H9 (cell line): ENCODE results near the gene PLA2G15. TPM values are rescaled to one million over a fixed set of nuclear protein-coding genes. Genes with fewer than 3 reads are reported as not detected.
A peak's percentile ranks its signal among the peaks of the same experiment; 100 is the strongest.

Source experiments
- DNase-seq: peaks from one replicate; pipeline ENCODE4 v3.0.0-alpha.2; 2017
- H2AFZ ChIP-seq: one replicate; pipeline ENCODE4 v1.6.1; 2013; ENCODE audit warnings: mild to moderate bottlenecking, low read length, control low read depth, moderate library complexity
- H2AK5ac ChIP-seq: 2 replicates; pipeline ENCODE4 v1.6.1; 2013; ENCODE audit warnings: low read length, control low read depth, mixed read lengths; ENCODE audit not compliant: insufficient read length
- H2BK120ac ChIP-seq: one replicate; pipeline ENCODE4 v1.6.1; 2013; ENCODE audit warnings: low read depth, mild to moderate bottlenecking, low read length, control low read depth, inconsistent platforms; ENCODE audit not compliant: poor library complexity, severe bottlenecking
- H2BK12ac ChIP-seq: 2 replicates; pipeline ENCODE4 v1.6.1; 2013; ENCODE audit warnings: low read length, control low read depth, mixed read lengths, low read depth; ENCODE audit not compliant: insufficient read length
- H2BK15ac ChIP-seq: 2 replicates; pipeline ENCODE4 v1.6.1; 2013; ENCODE audit warnings: low read depth, low read length, control low read depth
- H2BK20ac ChIP-seq: one replicate; pipeline ENCODE4 v1.6.1; 2013; ENCODE audit warnings: low read depth, mild to moderate bottlenecking, low read length, control low read depth, inconsistent platforms; ENCODE audit not compliant: poor library complexity, severe bottlenecking
- H2BK5ac ChIP-seq: 2 replicates; pipeline ENCODE4 v1.6.1; 2013; ENCODE audit warnings: low read length, control low read depth, mixed read lengths; ENCODE audit not compliant: insufficient read length
- H3K14ac ChIP-seq: 2 replicates; pipeline ENCODE4 v1.6.1; 2013; ENCODE audit warnings: low read length, control low read depth; ENCODE audit not compliant: insufficient read depth
- H3K18ac ChIP-seq: 2 replicates; pipeline ENCODE4 v1.6.1; 2013; ENCODE audit warnings: low read depth, mild to moderate bottlenecking, mixed read lengths, low read length, control low read depth; ENCODE audit not compliant: insufficient read length
- H3K23ac ChIP-seq: 2 replicates; pipeline ENCODE4 v1.6.1; 2013; ENCODE audit warnings: low read length, control low read depth, mixed read lengths, low read depth; ENCODE audit not compliant: insufficient read length
- H3K23me2 ChIP-seq: 2 replicates; pipeline ENCODE4 v1.6.1; 2013; ENCODE audit warnings: low read depth, mild to moderate bottlenecking, mixed read lengths, low read length, control low read depth; ENCODE audit not compliant: insufficient read length, poor library complexity, severe bottlenecking
- H3K27ac ChIP-seq: 2 replicates; pipeline ENCODE4 v1.5.1; 2013; ENCODE audit warnings: low read length, control low read depth, mixed read lengths, low read depth; ENCODE audit not compliant: insufficient read length
- H3K27me3 ChIP-seq: 2 replicates; pipeline ENCODE4 v1.6.1; 2013; ENCODE audit warnings: low read length, control low read depth, inconsistent platforms; ENCODE audit not compliant: insufficient read depth
- H3K4ac ChIP-seq: 2 replicates; pipeline ENCODE4 v1.6.1; 2013; ENCODE audit warnings: low read depth, mild to moderate bottlenecking, control low read depth, inconsistent platforms, low read length, moderate library complexity
- H3K4me1 ChIP-seq: 2 replicates; pipeline ENCODE4 v1.6.1; 2013; ENCODE audit warnings: low read length, control low read depth, inconsistent platforms; ENCODE audit not compliant: insufficient read depth
- H3K4me2 ChIP-seq: 2 replicates; pipeline ENCODE4 v1.6.1; 2013; ENCODE audit warnings: low read length, control low read depth, mixed read lengths; ENCODE audit not compliant: insufficient read length, insufficient read depth
- H3K56ac ChIP-seq: 2 replicates; pipeline ENCODE4 v1.6.1; 2013; ENCODE audit warnings: low read depth, mild to moderate bottlenecking, mixed read lengths, low read length, control low read depth; ENCODE audit not compliant: insufficient read length
- H3K79me1 ChIP-seq: 2 replicates; pipeline ENCODE4 v1.6.1; 2013; ENCODE audit warnings: low read depth, mild to moderate bottlenecking, moderate library complexity, low read length, control low read depth, inconsistent platforms; ENCODE audit not compliant: insufficient read depth, poor library complexity, severe bottlenecking
- H3K79me2 ChIP-seq: 2 replicates; pipeline ENCODE4 v1.6.1; 2013; ENCODE audit warnings: low read length, control low read depth, inconsistent platforms; ENCODE audit not compliant: insufficient read depth
- H3K9ac ChIP-seq: 2 replicates; pipeline ENCODE4 v1.6.1; 2013; ENCODE audit warnings: low read length, control low read depth, mixed read lengths; ENCODE audit not compliant: insufficient read length; ENCODE audit errors: extremely low read depth
- H3K9me3 ChIP-seq: one replicate; pipeline ENCODE4 v1.6.1; 2013; ENCODE audit warnings: low read depth, low read length, inconsistent platforms; ENCODE audit not compliant: control insufficient read depth
- H3T11ph ChIP-seq: one replicate; pipeline ENCODE4 v1.6.1; 2013; ENCODE audit warnings: mild to moderate bottlenecking, low read length, control low read depth, inconsistent platforms
- H4K20me1 ChIP-seq: one replicate; pipeline ENCODE4 v1.6.1; 2013; ENCODE audit not compliant: control insufficient read depth, insufficient read length, insufficient read depth
- H4K5ac ChIP-seq: 2 replicates; pipeline ENCODE4 v1.6.1; 2013; ENCODE audit warnings: low read depth, mild to moderate bottlenecking, mixed read lengths, low read length, control low read depth; ENCODE audit not compliant: insufficient read length
- H4K8ac ChIP-seq: replicated peaks from 2 replicates; pipeline ENCODE4 v1.6.1; 2013; ENCODE audit warnings: low read length, control low read depth, mixed read lengths, low read depth; ENCODE audit not compliant: insufficient read length
- H4K91ac ChIP-seq: 2 replicates; pipeline ENCODE4 v1.6.1; 2013; ENCODE audit warnings: low read depth, mild to moderate bottlenecking, moderate library complexity, mixed read lengths, low read length, control low read depth; ENCODE audit not compliant: insufficient read length
- H3K27ac Mint-ChIP-seq, 3 experiments: 2 replicates in 2 of 3; 3 replicates in 1 of 3; pipeline ENCODE4 v1.8.0; 2020 to 2021; ENCODE audit warnings: mixed read lengths in 3 of 3, mild to moderate bottlenecking in 1 of 3, moderate library complexity in 1 of 3
- H3K27me3 Mint-ChIP-seq: 2 replicates; pipeline ENCODE4 v1.8.0; 2021; ENCODE audit warnings: low read depth, mild to moderate bottlenecking, moderate library complexity, mixed read lengths
- H3K36me3 Mint-ChIP-seq, 3 experiments: 2 replicates in 2 of 3; 3 replicates in 1 of 3; pipeline ENCODE4 v1.8.0; 2020 to 2021; ENCODE audit warnings: low read depth in 3 of 3, mixed read lengths in 3 of 3; ENCODE audit not compliant: insufficient read depth in 1 of 3
- H3K4me1 Mint-ChIP-seq, 2 experiments: 2 replicates each; pipeline ENCODE4 v1.8.0; 2020; ENCODE audit warnings: mixed read lengths in 2 of 2
- H3K4me3 Mint-ChIP-seq, 2 experiments: 2 replicates in 1 of 2; 3 replicates in 1 of 2; pipeline ENCODE4 v1.8.0; 2020 to 2021; ENCODE audit warnings: mild to moderate bottlenecking in 2 of 2, mixed read lengths in 2 of 2, moderate library complexity in 1 of 2
- H3K9me3 Mint-ChIP-seq, 2 experiments: 2 replicates in 1 of 2; 3 replicates in 1 of 2; pipeline ENCODE4 v1.8.0; 2020; ENCODE audit warnings: mild to moderate bottlenecking in 2 of 2, mixed read lengths in 2 of 2, moderate library complexity in 1 of 2
- WGBS: extraction: QIAGEN DNeasy Blood & Tissue Kit; methylation state at CpG from one replicate; pipeline ENCODE4 v1.1.7; 2013; ENCODE audit warnings: missing lambda C conversion rate, low lambda C conversion rate, mixed read lengths; ENCODE audit not compliant: insufficient read length; ENCODE audit errors: extremely low coverage; 5-methylcytosine and 5-hydroxymethylcytosine counted together
- total RNA-seq: library from RNA; stranded (reverse); gene quantifications from 2 replicates; pipeline ENCODE4 v1.2.1, GENCODE V29; 2021
- TF ChIP-seq, protein P1 (sequence below): fragments of 200-600 bp; sonication (generic); conservative IDR thresholded peaks from 3 replicates; pipeline ENCODE4 v1.8.0; 2021; ENCODE audit warnings: antibody characterized with exemption, mild to moderate bottlenecking

Gene PLA2G15
- total RNA-seq, 1 experiment from 2014 or later = 11.0 TPM

DNA sequence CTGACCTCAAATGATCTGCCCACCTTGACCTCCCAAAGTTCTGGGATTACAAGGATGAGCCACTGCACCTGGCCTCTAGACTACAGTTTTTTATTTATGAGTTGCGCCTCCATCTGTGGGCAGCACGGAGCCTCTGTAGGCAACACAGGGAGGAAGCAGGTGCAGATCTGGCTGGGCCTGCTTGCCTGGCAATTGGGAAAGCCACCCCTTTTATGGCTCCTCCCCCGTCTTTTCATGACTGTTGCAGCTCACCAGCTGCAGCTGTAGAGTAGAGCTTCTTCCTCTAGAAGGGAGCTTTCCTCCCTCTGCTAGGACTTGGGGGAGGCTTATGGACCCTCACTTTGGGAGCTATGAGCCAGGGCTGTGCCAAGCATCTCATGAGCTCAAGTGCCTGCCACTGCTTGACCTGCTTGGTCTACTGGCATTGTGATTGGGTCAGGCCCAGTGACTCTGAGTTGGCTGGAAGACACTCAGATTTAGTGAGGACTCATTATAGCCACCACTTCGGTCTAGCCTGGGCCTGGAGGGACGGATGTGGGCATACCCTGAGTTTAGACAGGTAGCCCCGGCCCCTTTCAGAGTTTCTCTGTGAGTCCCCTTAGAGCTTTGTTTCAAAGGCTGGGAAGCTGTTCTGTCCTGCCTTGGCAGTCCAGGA lies 12.2 kb downstream of the PLA2G15 start:
- H4K8ac ChIP-seq = no peak overlapping the region

More for the DNA sequence above, 12.2 kb downstream of the PLA2G15 start:
- H3K4ac ChIP-seq = no peak overlapping the region
- H3T11ph ChIP-seq = no peak overlapping the region
- no peak overlapping the region for H3K14ac ChIP-seq
- no peak overlapping the region for H2BK5ac ChIP-seq
- no peak overlapping the region for H4K91ac ChIP-seq
- TF ChIP-seq, protein P1, sequence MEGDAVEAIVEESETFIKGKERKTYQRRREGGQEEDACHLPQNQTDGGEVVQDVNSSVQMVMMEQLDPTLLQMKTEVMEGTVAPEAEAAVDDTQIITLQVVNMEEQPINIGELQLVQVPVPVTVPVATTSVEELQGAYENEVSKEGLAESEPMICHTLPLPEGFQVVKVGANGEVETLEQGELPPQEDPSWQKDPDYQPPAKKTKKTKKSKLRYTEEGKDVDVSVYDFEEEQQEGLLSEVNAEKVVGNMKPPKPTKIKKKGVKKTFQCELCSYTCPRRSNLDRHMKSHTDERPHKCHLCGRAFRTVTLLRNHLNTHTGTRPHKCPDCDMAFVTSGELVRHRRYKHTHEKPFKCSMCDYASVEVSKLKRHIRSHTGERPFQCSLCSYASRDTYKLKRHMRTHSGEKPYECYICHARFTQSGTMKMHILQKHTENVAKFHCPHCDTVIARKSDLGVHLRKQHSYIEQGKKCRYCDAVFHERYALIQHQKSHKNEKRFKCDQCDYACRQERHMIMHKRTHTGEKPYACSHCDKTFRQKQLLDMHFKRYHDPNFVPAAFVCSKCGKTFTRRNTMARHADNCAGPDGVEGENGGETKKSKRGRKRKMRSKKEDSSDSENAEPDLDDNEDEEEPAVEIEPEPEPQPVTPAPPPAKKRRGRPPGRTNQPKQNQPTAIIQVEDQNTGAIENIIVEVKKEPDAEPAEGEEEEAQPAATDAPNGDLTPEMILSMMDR = no peak
- H3K56ac ChIP-seq = no peak overlapping the region
- no peaks in the 10 kb centered on the region for H3K4me1 ChIP-seq
- peak overlapping the region in 1 of 3 experiments; percentile 40; a peak in 1 of 7 replicates for H3K27ac Mint-ChIP-seq
- H4K20me1 ChIP-seq = no peaks in the 10 kb centered on the region
- no peak overlapping the region for H3K4me3 Mint-ChIP-seq
- no peak overlapping the region for H3K9ac ChIP-seq
- no peak overlapping the region for H2BK120ac ChIP-seq
- H3K27me3 Mint-ChIP-seq = no peaks in the 10 kb centered on the region
- no peak overlapping the region for H2AFZ ChIP-seq
- H3K27me3 ChIP-seq = no peaks in the 10 kb centered on the region
- no CpG with 5 or more reads among the region's 6 CpGs for WGBS
- H2BK20ac ChIP-seq = no peak overlapping the region
- H2AK5ac ChIP-seq = no peak overlapping the region
- no peaks in the 10 kb centered on the region for H3K9me3 Mint-ChIP-seq
- H3K23me2 ChIP-seq = no peaks in the 10 kb centered on the region
- no peak for DNase-seq
- no peaks in the 10 kb centered on the region for H3K79me1 ChIP-seq
- no peak overlapping the region for H4K5ac ChIP-seq
- 0 out of 4 replicates have a peak, but pooled peaks cover 0 to 3% of the 10 kb centered on the region in 2 experiments for H3K4me1 Mint-ChIP-seq
- H2BK12ac ChIP-seq = no peak overlapping the region
- H2BK15ac ChIP-seq = no peak overlapping the region
- H3K79me2 ChIP-seq = no peaks in the 10 kb centered on the region
- H3K27ac ChIP-seq = no peak overlapping the region
- H3K9me3 ChIP-seq = no peaks in the 10 kb centered on the region
- no peak overlapping the region for H3K4me2 ChIP-seq
- H3K18ac ChIP-seq = no peak overlapping the region
- no peak overlapping the region for H3K23ac ChIP-seq
- H3K36me3 Mint-ChIP-seq = peaks cover 0 to 10% (median 0%) of the 10 kb centered on the region in 3 experiments; a peak in 3 of 7 replicates
